Measurements from ENCODE around the gene B4GALT2.

B4GALT2 gene

GRCh38 chr1:44033756-44034155, 54.7 kb downstream of the B4GALT2 start:
- Histone ChIP-seq H3K9ac (ENCODE audit: insufficient read length, low read depth) (peak overlapping the region; percentile 12), H3K4me3 (ENCODE audit: insufficient read length, low read depth) (no peak overlapping the region), H3K4me1 (ENCODE audit: insufficient read depth, insufficient read length) (peaks cover 33% of the 10 kb centered on the region), H3K9me3 (ENCODE audit: insufficient read depth, low read length) (no peaks in the 10 kb centered on the region), H3K27me3 (ENCODE audit: insufficient read depth, insufficient read length) (peaks cover 8% of the 10 kb centered on the region), H3K36me3 (ENCODE audit: insufficient read depth, insufficient read length, low read length) (no peaks in the 10 kb centered on the region)
- no peak for TF ChIP-seq ZNF274 (IDR thresholded peaks at IDR 0.05; ENCODE audit: low read depth, low read length)
- TF ChIP-seq SUZ12 (IDR thresholded peaks at IDR 0.05; ENCODE audit: extremely low read depth, insufficient read depth, insufficient read length): no peak
- TF ChIP-seq YY1 (IDR thresholded peaks at IDR 0.05; ENCODE audit: insufficient read depth, insufficient read length): no peak
- no peak for DNase-seq (ENCODE audit: low read depth, low spot score)

DNA sequence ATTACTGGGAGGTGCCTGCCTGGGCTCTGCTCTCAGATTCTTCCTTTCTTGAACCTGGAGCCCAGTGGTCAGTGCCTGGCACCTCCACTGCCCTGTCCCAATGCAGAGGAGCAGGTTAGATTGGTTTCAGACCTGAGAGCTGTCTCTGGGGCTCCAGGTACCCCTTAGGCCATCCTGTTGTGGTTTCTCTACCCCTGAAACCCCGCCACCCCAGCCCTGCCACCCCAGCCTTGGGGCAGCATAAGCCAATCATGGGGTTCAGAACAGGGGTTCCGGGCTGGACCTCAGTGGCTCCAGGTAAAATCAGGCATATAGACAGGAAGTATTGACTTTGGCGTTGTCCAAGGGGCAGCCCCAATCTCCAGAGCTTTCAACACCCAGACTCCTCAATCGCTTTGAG, 55.4 kb downstream of the B4GALT2 start:
- Histone ChIP-seq H3K4me1 (ENCODE audit: insufficient read depth, insufficient read length) (peaks cover 28% of the 10 kb centered on the region), H3K9me3 (ENCODE audit: insufficient read depth, low read length) (no peaks in the 10 kb centered on the region), H3K4me3 (ENCODE audit: insufficient read length, low read depth) (no peak overlapping the region), H3K9ac (ENCODE audit: insufficient read length, low read depth) (no peak overlapping the region), H3K27me3 (ENCODE audit: insufficient read depth, insufficient read length) (peaks cover under 1% of the 10 kb centered on the region), H3K36me3 (ENCODE audit: insufficient read depth, insufficient read length, low read length) (no peaks in the 10 kb centered on the region)
- DNase-seq (ENCODE audit: low read depth, low spot score): no peak
- no peak for TF ChIP-seq SUZ12 (IDR thresholded peaks at IDR 0.05; ENCODE audit: extremely low read depth, insufficient read depth, insufficient read length)
- no peak for TF ChIP-seq ZNF274 (IDR thresholded peaks at IDR 0.05; ENCODE audit: low read depth, low read length)
- no peak for TF ChIP-seq YY1 (IDR thresholded peaks at IDR 0.05; ENCODE audit: insufficient read depth, insufficient read length)

- Histone ChIP-seq H3K9me3 (ENCODE audit: insufficient read depth, low read length) (no peaks in the 10 kb centered on the region), H3K27me3 (ENCODE audit: insufficient read depth, insufficient read length) (no peaks in the 10 kb centered on the region), H3K36me3 (ENCODE audit: insufficient read depth, insufficient read length, low read length) (no peaks in the 10 kb centered on the region), H3K9ac (ENCODE audit: insufficient read length, low read depth) (no peak overlapping the region), H3K4me1 (ENCODE audit: insufficient read depth, insufficient read length) (peaks cover 26% of the 10 kb centered on the region), H3K4me3 (ENCODE audit: insufficient read length, low read depth) (no peak overlapping the region)
- DNase-seq (ENCODE audit: low read depth, low spot score): no peak
- TF ChIP-seq YY1 (IDR thresholded peaks at IDR 0.05; ENCODE audit: insufficient read depth, insufficient read length): no peak
- TF ChIP-seq SUZ12 (IDR thresholded peaks at IDR 0.05; ENCODE audit: extremely low read depth, insufficient read depth, insufficient read length): no peak
- TF ChIP-seq ZNF274 (IDR thresholded peaks at IDR 0.05; ENCODE audit: low read depth, low read length): no peak
Measured at GRCh38 chr1:44034976-44035716, 56.1 kb downstream of the B4GALT2 start.

GRCh38 chr1:44035726-44036408, 56.9 kb downstream of the B4GALT2 start:
- DNase-seq (ENCODE audit: low read depth, low spot score): no peak
- Histone ChIP-seq H3K9me3 (ENCODE audit: insufficient read depth, low read length) (no peaks in the 10 kb centered on the region), H3K27me3 (ENCODE audit: insufficient read depth, insufficient read length) (peaks cover 5% of the 10 kb centered on the region), H3K36me3 (ENCODE audit: insufficient read depth, insufficient read length, low read length) (no peaks in the 10 kb centered on the region), H3K9ac (ENCODE audit: insufficient read length, low read depth) (peak overlapping the region; percentile 42), H3K4me1 (ENCODE audit: insufficient read depth, insufficient read length) (peaks cover 26% of the 10 kb centered on the region), H3K4me3 (ENCODE audit: insufficient read length, low read depth) (no peak overlapping the region)
- TF ChIP-seq YY1 (IDR thresholded peaks at IDR 0.05; ENCODE audit: insufficient read depth, insufficient read length) (no peak), ZNF274 (IDR thresholded peaks at IDR 0.05; ENCODE audit: low read depth, low read length) (no peak), SUZ12 (IDR thresholded peaks at IDR 0.05; ENCODE audit: extremely low read depth, insufficient read depth, insufficient read length) (no peak)

DNA sequence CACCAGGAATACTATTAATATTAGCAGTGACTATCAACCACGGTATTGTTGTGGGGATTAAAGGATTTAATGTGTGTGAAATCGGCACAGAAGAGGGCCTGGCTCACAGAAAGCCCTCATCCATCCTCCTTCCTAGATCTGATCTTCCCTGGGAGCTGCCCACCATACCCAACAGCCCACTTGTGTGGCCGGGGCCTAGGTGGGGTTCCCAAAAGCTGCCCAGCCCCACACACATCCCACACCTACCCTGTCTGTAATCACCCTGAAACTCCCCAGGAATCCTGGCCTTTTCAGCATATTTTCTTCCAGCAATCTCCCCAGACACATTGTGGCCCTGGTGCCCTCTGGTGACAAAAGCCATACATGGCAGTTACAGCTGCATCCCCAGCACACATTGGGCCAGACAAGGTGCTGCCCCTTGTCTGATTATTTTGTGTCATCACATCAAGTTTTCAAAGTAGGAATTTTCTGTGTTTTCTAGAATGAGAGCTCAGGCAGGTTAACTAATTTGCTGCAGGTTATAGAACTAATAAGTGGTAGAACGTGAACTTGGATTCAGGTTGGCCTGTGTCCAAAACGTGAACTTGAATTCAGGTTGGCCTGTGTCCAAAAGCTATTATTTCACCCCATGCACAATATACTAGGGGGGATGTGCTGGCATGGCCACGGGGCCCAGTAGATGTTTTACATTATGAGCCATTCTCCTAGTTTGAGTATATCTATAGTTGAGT, 57.6 kb downstream of the B4GALT2 start:
- TF ChIP-seq ZNF274 (IDR thresholded peaks at IDR 0.05; ENCODE audit: low read depth, low read length) (no peak), SUZ12 (IDR thresholded peaks at IDR 0.05; ENCODE audit: extremely low read depth, insufficient read depth, insufficient read length) (no peak), YY1 (IDR thresholded peaks at IDR 0.05; ENCODE audit: insufficient read depth, insufficient read length) (no peak)
- peaks cover 5% of the 10 kb centered on the region for H3K27me3 ChIP-seq (ENCODE audit: insufficient read depth, insufficient read length)
- DNase-seq (ENCODE audit: low read depth, low spot score): peak; percentile 63
- H3K9ac ChIP-seq (ENCODE audit: insufficient read length, low read depth): peak overlapping the region; percentile 42
- peaks cover 26% of the 10 kb centered on the region for H3K4me1 ChIP-seq (ENCODE audit: insufficient read depth, insufficient read length)
- no peak overlapping the region for H3K4me3 ChIP-seq (ENCODE audit: insufficient read length, low read depth)
- no peaks in the 10 kb centered on the region for H3K9me3 ChIP-seq (ENCODE audit: insufficient read depth, low read length)
- no peaks in the 10 kb centered on the region for H3K36me3 ChIP-seq (ENCODE audit: insufficient read depth, insufficient read length, low read length)

DNA sequence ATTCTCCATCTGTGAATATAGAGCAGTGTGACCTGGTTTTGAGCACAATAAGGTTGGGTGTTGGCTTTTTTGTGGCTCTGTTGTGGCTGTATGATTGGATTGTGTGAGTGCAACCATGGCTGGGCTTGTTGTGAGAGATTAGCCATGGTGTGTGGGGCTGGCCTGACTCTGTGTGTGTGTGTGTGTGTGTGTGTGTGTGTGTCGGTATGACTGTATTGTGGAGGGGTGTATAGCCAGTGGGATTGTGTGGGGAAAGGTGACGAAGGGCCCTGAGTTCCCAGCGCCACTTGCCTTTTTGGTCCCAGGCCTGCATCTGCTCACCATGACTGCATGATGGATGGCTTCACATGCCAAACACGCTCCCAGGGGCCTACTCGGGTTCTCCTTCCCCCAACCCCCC, 58.1 kb downstream of the B4GALT2 start:
- Histone ChIP-seq H3K36me3 (ENCODE audit: insufficient read depth, insufficient read length, low read length) (no peaks in the 10 kb centered on the region), H3K27me3 (ENCODE audit: insufficient read depth, insufficient read length) (peaks cover 5% of the 10 kb centered on the region), H3K9ac (ENCODE audit: insufficient read length, low read depth) (no peak overlapping the region), H3K4me1 (ENCODE audit: insufficient read depth, insufficient read length) (peaks cover 24% of the 10 kb centered on the region), H3K4me3 (ENCODE audit: insufficient read length, low read depth) (no peak overlapping the region), H3K9me3 (ENCODE audit: insufficient read depth, low read length) (no peaks in the 10 kb centered on the region)
- TF ChIP-seq YY1 (IDR thresholded peaks at IDR 0.05; ENCODE audit: insufficient read depth, insufficient read length) (no peak), ZNF274 (IDR thresholded peaks at IDR 0.05; ENCODE audit: low read depth, low read length) (no peak)
- no peak for DNase-seq (ENCODE audit: low read depth, low spot score)

Measured in NT2/D1 (cell line).